ENCODE measurements around the gene PCSK2. TPM values are rescaled to one million over a fixed set of nuclear protein-coding genes. Genes with fewer than 3 reads are reported as not detected.
A peak's percentile ranks its signal among the peaks of the same experiment; 100 is the strongest.

Gene PCSK2
- total and polyA plus RNA-seq, 8 donors = 5.4 to 51.0 (median 9.3) TPM

DNA sequence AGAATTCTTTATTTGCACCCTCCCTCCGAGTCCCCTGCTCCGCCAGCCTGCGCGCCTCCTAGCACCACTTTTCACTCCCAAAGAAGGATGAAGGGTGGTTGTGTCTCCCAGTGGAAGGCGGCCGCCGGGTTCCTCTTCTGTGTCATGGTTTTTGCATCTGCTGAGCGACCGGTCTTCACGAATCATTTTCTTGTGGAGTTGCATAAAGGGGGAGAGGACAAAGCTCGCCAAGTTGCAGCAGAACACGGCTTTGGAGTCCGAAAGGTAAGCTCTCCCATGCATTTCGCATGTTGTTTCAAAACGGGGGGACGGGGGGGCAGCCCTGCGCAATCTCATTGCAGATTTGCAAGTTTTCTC lies 357 bp downstream of the PCSK2 start:
- intact Hi-C loops (cut with DNase I) = no loop called here
- ATAC-seq (peak in 2 of 4 donors; percentile 6 to 7), FAIRE-seq (no peak), DNase-seq (peak in 2 of 6 donors; percentile 23 to 62)
- Histone ChIP-seq H3K27me3 (peaks cover 0 to 9% (median 0%) of the 10 kb centered on the region in 4 donors), H3K4me1 (peaks cover 4 to 6% (median 5%) of the 10 kb centered on the region in 3 donors), H3K9me3 (no peaks in the 10 kb centered on the region), H3K36me3 (no peaks in the 10 kb centered on the region), H3K4me3 (peak overlapping the region in 2 of 4 donors; percentile 33 to 46), H3K27ac (no peak overlapping the region)
- TF ChIP-seq CTCF (IDR thresholded peaks at IDR 0.05) = no peak
- WGBS, 2 donors = 4% methylated on average over 17 of the region's 17 CpGs

GRCh38 chr20:17227669-17228623 lies 1.1 kb downstream of the PCSK2 start:
- no peak for FAIRE-seq
- no peaks in the 10 kb centered on the region for H3K36me3 ChIP-seq
- DNase-seq = peak in 3 of 6 donors; percentile 9 to 51 (median 51)
- H3K9me3 ChIP-seq = no peaks in the 10 kb centered on the region
- H3K27me3 ChIP-seq = peaks cover 0 to 9% (median 0%) of the 10 kb centered on the region in 4 donors
- 6% methylated on average over 29 to 35 of the region's 35 CpGs for WGBS, 2 donors
- peak in 1 of 4 donors; percentile 6 for ATAC-seq
- peaks cover 4 to 6% (median 5%) of the 10 kb centered on the region in 3 donors for H3K4me1 ChIP-seq
- intact Hi-C loops (cut with DNase I) = no loop called here
- H3K4me3 ChIP-seq = peak overlapping the region in 1 of 4 donors; percentile 46
- no peak overlapping the region for H3K27ac ChIP-seq
- no peak for TF ChIP-seq CTCF (IDR thresholded peaks at IDR 0.05)

GRCh38 chr20:17228624-17229061 lies 1.8 kb downstream of the PCSK2 start:
- WGBS, 2 donors = 4 to 5% methylated on average over 25 of the region's 25 CpGs
- FAIRE-seq (no peak), DNase-seq (peak in 3 of 6 donors; percentile 2 to 72 (median 63)), ATAC-seq (peak in 1 of 4 donors; percentile 13)
- H3K36me3 ChIP-seq = no peaks in the 10 kb centered on the region
- peaks cover 4 to 6% (median 5%) of the 10 kb centered on the region in 3 donors for H3K4me1 ChIP-seq
- H3K9me3 ChIP-seq = no peaks in the 10 kb centered on the region
- intact Hi-C loops (cut with DNase I) = no loop called here
- peaks cover 0 to 9% (median 0%) of the 10 kb centered on the region in 4 donors for H3K27me3 ChIP-seq
- no peak for TF ChIP-seq CTCF (IDR thresholded peaks at IDR 0.05)
- no peak overlapping the region for H3K27ac ChIP-seq
- peak overlapping the region in 1 of 4 donors; percentile 46 for H3K4me3 ChIP-seq

- 30 to 33% methylated on average over 1 of the region's 1 CpG for WGBS, 2 donors
- DNase-seq (no peak), FAIRE-seq (no peak), ATAC-seq (no peak)
- intact Hi-C loops (cut with DNase I) = no loop called here
- H3K27me3 ChIP-seq = peaks cover 0 to 9% (median 0%) of the 10 kb centered on the region in 4 donors
- no peaks in the 10 kb centered on the region for H3K36me3 ChIP-seq
- H3K27ac ChIP-seq = no peak overlapping the region
- TF ChIP-seq CTCF (IDR thresholded peaks at IDR 0.05) = no peak
- H3K9me3 ChIP-seq = no peaks in the 10 kb centered on the region
- no peak overlapping the region for H3K4me3 ChIP-seq
- peaks cover 4 to 6% (median 5%) of the 10 kb centered on the region in 3 donors for H3K4me1 ChIP-seq
These were observed 2.4 kb downstream of the PCSK2 start for GRCh38 chr20:17229256-17229655.
